ENCODE data around the gene SLC39A11. TPM values are rescaled to one million over a fixed set of nuclear protein-coding genes. Genes with fewer than 3 reads are reported as not detected.

SLC39A11 gene
- total RNA-seq, 1 donor from 2014 or later: 21.5 TPM

- TF ChIP-seq, protein P1, sequence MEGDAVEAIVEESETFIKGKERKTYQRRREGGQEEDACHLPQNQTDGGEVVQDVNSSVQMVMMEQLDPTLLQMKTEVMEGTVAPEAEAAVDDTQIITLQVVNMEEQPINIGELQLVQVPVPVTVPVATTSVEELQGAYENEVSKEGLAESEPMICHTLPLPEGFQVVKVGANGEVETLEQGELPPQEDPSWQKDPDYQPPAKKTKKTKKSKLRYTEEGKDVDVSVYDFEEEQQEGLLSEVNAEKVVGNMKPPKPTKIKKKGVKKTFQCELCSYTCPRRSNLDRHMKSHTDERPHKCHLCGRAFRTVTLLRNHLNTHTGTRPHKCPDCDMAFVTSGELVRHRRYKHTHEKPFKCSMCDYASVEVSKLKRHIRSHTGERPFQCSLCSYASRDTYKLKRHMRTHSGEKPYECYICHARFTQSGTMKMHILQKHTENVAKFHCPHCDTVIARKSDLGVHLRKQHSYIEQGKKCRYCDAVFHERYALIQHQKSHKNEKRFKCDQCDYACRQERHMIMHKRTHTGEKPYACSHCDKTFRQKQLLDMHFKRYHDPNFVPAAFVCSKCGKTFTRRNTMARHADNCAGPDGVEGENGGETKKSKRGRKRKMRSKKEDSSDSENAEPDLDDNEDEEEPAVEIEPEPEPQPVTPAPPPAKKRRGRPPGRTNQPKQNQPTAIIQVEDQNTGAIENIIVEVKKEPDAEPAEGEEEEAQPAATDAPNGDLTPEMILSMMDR (IDR thresholded peaks at IDR 0.05; ENCODE audit: insufficient read depth, low read depth, low read length): no peak
- TF ChIP-seq EZH2 (IDR thresholded peaks at IDR 0.05; ENCODE audit: insufficient read depth, low read length): no peak
- Histone ChIP-seq H2AFZ (ENCODE audit: low read depth, low read length) (no peak overlapping the region), H3K79me2 (ENCODE audit: insufficient read depth, low read length) (no peaks in the 10 kb centered on the region), H3K4me1 (ENCODE audit: insufficient read depth, low read length) (peaks cover under 1% of the 10 kb centered on the region), H3K9ac (ENCODE audit: low read length) (no peak overlapping the region), H4K20me1 (ENCODE audit: insufficient read depth, low read length) (no peaks in the 10 kb centered on the region), H3K36me3 (ENCODE audit: insufficient read depth, low read length) (no peaks in the 10 kb centered on the region), H3K4me2 (ENCODE audit: low read length) (no peak overlapping the region), H3K4me3 (ENCODE audit: insufficient read depth, low read depth, low read length) (no peak overlapping the region), H3K9me3 (ENCODE audit: insufficient read depth, low read depth, low read length) (no peaks in the 10 kb centered on the region), H3K27ac (ENCODE audit: low read depth, low read length) (no peak overlapping the region), H3K27me3 (ENCODE audit: insufficient read depth, low read length) (no peaks in the 10 kb centered on the region)
- Mint-ChIP-seq H3K4me1 (ENCODE audit: low read depth, unreplicated experiment) (peaks cover under 1% of the 10 kb centered on the region), H3K4me3 (ENCODE audit: unreplicated experiment) (no peak overlapping the region), H3K27me3 (ENCODE audit: low read depth, unreplicated experiment) (no peaks in the 10 kb centered on the region), H3K36me3 (ENCODE audit: low read depth, unreplicated experiment) (peaks cover 6% of the 10 kb centered on the region), H3K9me3 (ENCODE audit: unreplicated experiment) (peaks cover 2% of the 10 kb centered on the region), H3K27ac (ENCODE audit: unreplicated experiment) (no peak overlapping the region)
- DNase-seq (ENCODE audit: low read depth) (no peak), FAIRE-seq (no peak)
Observed at GRCh38 chr17:72901657-72902056, 190.8 kb downstream of the SLC39A11 start.

- Mint-ChIP-seq H3K27me3 (ENCODE audit: low read depth, unreplicated experiment) (no peaks in the 10 kb centered on the region), H3K36me3 (ENCODE audit: low read depth, unreplicated experiment) (peaks cover 4% of the 10 kb centered on the region), H3K9me3 (ENCODE audit: unreplicated experiment) (peaks cover 2% of the 10 kb centered on the region), H3K4me1 (ENCODE audit: low read depth, unreplicated experiment) (no peaks in the 10 kb centered on the region), H3K27ac (ENCODE audit: unreplicated experiment) (no peak overlapping the region), H3K4me3 (ENCODE audit: unreplicated experiment) (no peak overlapping the region)
- Histone ChIP-seq H2AFZ (ENCODE audit: low read depth, low read length) (no peak overlapping the region), H3K9me3 (ENCODE audit: insufficient read depth, low read depth, low read length) (no peaks in the 10 kb centered on the region), H3K27ac (ENCODE audit: low read depth, low read length) (no peak overlapping the region), H3K4me2 (ENCODE audit: low read length) (no peak overlapping the region), H3K4me1 (ENCODE audit: insufficient read depth, low read length) (no peaks in the 10 kb centered on the region), H3K36me3 (ENCODE audit: insufficient read depth, low read length) (no peaks in the 10 kb centered on the region), H3K27me3 (ENCODE audit: insufficient read depth, low read length) (no peaks in the 10 kb centered on the region), H3K9ac (ENCODE audit: low read length) (no peak overlapping the region), H3K79me2 (ENCODE audit: insufficient read depth, low read length) (no peaks in the 10 kb centered on the region), H3K4me3 (ENCODE audit: insufficient read depth, low read depth, low read length) (no peak overlapping the region), H4K20me1 (ENCODE audit: insufficient read depth, low read length) (no peaks in the 10 kb centered on the region)
- TF ChIP-seq, protein P1 (IDR thresholded peaks at IDR 0.05; ENCODE audit: insufficient read depth, low read depth, low read length): no peak
- TF ChIP-seq EZH2 (IDR thresholded peaks at IDR 0.05; ENCODE audit: insufficient read depth, low read length): no peak
- FAIRE-seq: no peak
- no peak for DNase-seq (ENCODE audit: low read depth)
Observed at GRCh38 chr17:72901083-72901482, 191.4 kb downstream of the SLC39A11 start.

- Mint-ChIP-seq H3K4me3 (ENCODE audit: unreplicated experiment) (no peak overlapping the region), H3K27ac (ENCODE audit: unreplicated experiment) (no peak overlapping the region), H3K9me3 (ENCODE audit: unreplicated experiment) (peaks cover 2% of the 10 kb centered on the region), H3K27me3 (ENCODE audit: low read depth, unreplicated experiment) (no peaks in the 10 kb centered on the region), H3K4me1 (ENCODE audit: low read depth, unreplicated experiment) (no peaks in the 10 kb centered on the region), H3K36me3 (ENCODE audit: low read depth, unreplicated experiment) (peaks cover 4% of the 10 kb centered on the region)
- H3K79me2 ChIP-seq (ENCODE audit: insufficient read depth, low read length): no peaks in the 10 kb centered on the region
- H3K9me3 ChIP-seq (ENCODE audit: insufficient read depth, low read depth, low read length): no peaks in the 10 kb centered on the region
- DNase-seq (ENCODE audit: low read depth) (no peak), FAIRE-seq (no peak)
- H3K27ac ChIP-seq (ENCODE audit: low read depth, low read length): no peak overlapping the region
- H3K4me1 ChIP-seq (ENCODE audit: insufficient read depth, low read length): no peaks in the 10 kb centered on the region
- no peak overlapping the region for H3K9ac ChIP-seq (ENCODE audit: low read length)
- TF ChIP-seq, protein P1 (IDR thresholded peaks at IDR 0.05; ENCODE audit: insufficient read depth, low read depth, low read length): no peak
- no peak for TF ChIP-seq EZH2 (IDR thresholded peaks at IDR 0.05; ENCODE audit: insufficient read depth, low read length)
- H3K4me2 ChIP-seq (ENCODE audit: low read length): no peak overlapping the region
- H3K4me3 ChIP-seq (ENCODE audit: insufficient read depth, low read depth, low read length): no peak overlapping the region
- no peak overlapping the region for H2AFZ ChIP-seq (ENCODE audit: low read depth, low read length)
- H3K27me3 ChIP-seq (ENCODE audit: insufficient read depth, low read length): no peaks in the 10 kb centered on the region
- H4K20me1 ChIP-seq (ENCODE audit: insufficient read depth, low read length): no peaks in the 10 kb centered on the region
- no peaks in the 10 kb centered on the region for H3K36me3 ChIP-seq (ENCODE audit: insufficient read depth, low read length)
Observed at GRCh38 chr17:72900654-72900971, 191.9 kb downstream of the SLC39A11 start.

Measured in astrocyte (in vitro differentiated cells and primary cell).